Liver (tissue), 9 donors: Measurements from ENCODE around the gene DDX25. TPM values are rescaled to one million over a fixed set of nuclear protein-coding genes. Genes with fewer than 3 reads are reported as not detected.

ENCODE experiments used
- DNase-seq: peaks from one replicate; pipeline ENCODE4 v3.0.0-alpha.2; 2017; ENCODE audit warnings: low spot score
- H3K27ac ChIP-seq, 2 donors: one replicate each; pipeline ENCODE4 v1.7.0; 2013; ENCODE audit warnings: inconsistent platforms in 2 of 2, low read length in 2 of 2, control low read depth in 1 of 2, low read depth in 1 of 2, mild to moderate bottlenecking in 1 of 2
- H3K27me3 ChIP-seq, 4 donors: one replicate each; pipeline versions ENCODE4 v1.6.1 to v1.7.0; 2013; ENCODE audit warnings: low read length in 3 of 4, inconsistent platforms in 1 of 4, mild to moderate bottlenecking in 1 of 4, moderate library complexity in 1 of 4; ENCODE audit not compliant: control insufficient read depth in 4 of 4, insufficient read depth in 4 of 4
- H3K36me3 ChIP-seq, 4 donors: one replicate each; pipeline versions ENCODE4 v1.6.1 to v1.7.0; 2013; ENCODE audit warnings: low read length in 3 of 4, mild to moderate bottlenecking in 3 of 4, low read depth in 1 of 4, moderate library complexity in 1 of 4; ENCODE audit not compliant: control insufficient read depth in 4 of 4, insufficient read depth in 3 of 4
- H3K4me1 ChIP-seq, 4 donors: one replicate each; pipeline versions ENCODE4 v1.6.1 to v1.7.0; 2013; ENCODE audit warnings: low read length in 3 of 4, mild to moderate bottlenecking in 3 of 4, moderate library complexity in 1 of 4; ENCODE audit not compliant: control insufficient read depth in 4 of 4, insufficient read depth in 4 of 4
- H3K4me3 ChIP-seq, 3 donors: one replicate each; pipeline versions ENCODE4 v1.6.1 to v1.7.0; 2013; ENCODE audit warnings: low read length in 3 of 3, control low read depth in 1 of 3, low read depth in 1 of 3, mild to moderate bottlenecking in 1 of 3
- H3K9ac ChIP-seq, 2 donors: one replicate each; pipeline ENCODE4 v1.7.0; 2013; ENCODE audit warnings: low read length in 2 of 2, mild to moderate bottlenecking in 2 of 2, moderate library complexity in 2 of 2, control low read depth in 1 of 2, low read depth in 1 of 2
- H3K9me3 ChIP-seq, 4 donors: one replicate each; pipeline versions ENCODE4 v1.6.1 to v1.7.0; 2013; ENCODE audit warnings: low read length in 3 of 4; ENCODE audit not compliant: control insufficient read depth in 4 of 4
- CTCF ChIP-seq: fragments of 150-350 bp; IDR thresholded peaks from 2 replicates; pipeline ENCODE4 v1.5.1; 2017; ENCODE audit warnings: improper control_type of control experiment, low read depth, low read length; ENCODE audit not compliant: missing input control
- EGR1 ChIP-seq, 2 donors: IDR thresholded peaks; 2 replicates each; pipeline ENCODE4 v1.6.1; 2016 to 2018; ENCODE audit warnings: antibody characterized with exemption in 2 of 2, low read depth in 2 of 2
- FOXA1 ChIP-seq: IDR thresholded peaks from 2 replicates; pipeline ENCODE4 v1.6.1; 2016; ENCODE audit warnings: antibody characterized with exemption
- FOXA2 ChIP-seq: IDR thresholded peaks from 2 replicates; pipeline ENCODE4 v1.6.1; 2016; ENCODE audit warnings: antibody characterized with exemption
- GABPA ChIP-seq, 2 donors: IDR thresholded peaks in 1 of 2; conservative IDR thresholded peaks in 1 of 2; 2 replicates each; pipeline ENCODE4 v1.6.1; 2016; ENCODE audit warnings: antibody characterized with exemption in 2 of 2, mild to moderate bottlenecking in 1 of 2, moderate library complexity in 1 of 2
- HNF4A ChIP-seq, 2 donors: conservative IDR thresholded peaks; 2 replicates each; pipeline ENCODE4 v1.6.1; 2016; ENCODE audit warnings: antibody characterized with exemption in 2 of 2, mild to moderate bottlenecking in 2 of 2
- HNF4G ChIP-seq: IDR thresholded peaks from 2 replicates; pipeline ENCODE4 v1.6.1; 2016; ENCODE audit warnings: antibody characterized with exemption
- JUND ChIP-seq, 2 donors: IDR thresholded peaks; 2 replicates each; pipeline ENCODE4 v1.6.1; 2016; ENCODE audit warnings: antibody characterized with exemption in 2 of 2
- MAX ChIP-seq: IDR thresholded peaks from 2 replicates; pipeline ENCODE4 v1.6.1; 2016; ENCODE audit warnings: antibody characterized with exemption
- NR2F2 ChIP-seq: IDR thresholded peaks from 2 replicates; pipeline ENCODE4 v1.6.1; 2016; ENCODE audit warnings: antibody characterized with exemption
- RAD21 ChIP-seq, 2 donors: IDR thresholded peaks; 2 replicates each; pipeline ENCODE4 v1.6.1; 2016; ENCODE audit warnings: antibody characterized with exemption in 2 of 2, mild to moderate bottlenecking in 2 of 2
- REST ChIP-seq: IDR thresholded peaks from 2 replicates; pipeline ENCODE4 v1.6.1; 2016; ENCODE audit warnings: antibody characterized with exemption, mild to moderate bottlenecking
- RXRA ChIP-seq, 2 donors: IDR thresholded peaks; 2 replicates each; pipeline ENCODE4 v1.6.1; 2017 to 2018; ENCODE audit warnings: antibody characterized with exemption in 2 of 2, mild to moderate bottlenecking in 1 of 2
- SP1 ChIP-seq: IDR thresholded peaks from 2 replicates; pipeline ENCODE4 v1.6.1; 2018; ENCODE audit warnings: antibody characterized with exemption, mild to moderate bottlenecking
- TAF1 ChIP-seq: conservative IDR thresholded peaks from 2 replicates; pipeline ENCODE4 v1.6.1; 2016; ENCODE audit warnings: antibody characterized with exemption, mild to moderate bottlenecking
- YY1 ChIP-seq: IDR thresholded peaks from 2 replicates; pipeline ENCODE4 v1.6.1; 2016; ENCODE audit warnings: antibody characterized with exemption, mild to moderate bottlenecking
- WGBS: extraction: QIAGEN DNeasy Blood & Tissue Kit; methylation state at CpG from one replicate; pipeline ENCODE4 v1.1.7; 2013; 5-methylcytosine and 5-hydroxymethylcytosine counted together
- polyA plus RNA-seq, 2 donors: library from polyadenylated mRNA; stranded (reverse) in 1 of 2; unstranded in 1 of 2; fragments of 200-250 nt in 1 of 2; fragments of >200 nt in 1 of 2; fragmentation: Nextera tagmentation in 1 of 2; extraction: Ambion mirVana in 1 of 2; gene quantifications; one replicate each; pipeline versions ENCODE4 v1.2.1 to v1.2.3, GENCODE V29; 2013 to 2015
- total RNA-seq, 2 donors: library from RNA; depleted of rRNA; stranded (reverse); fragments of >200 nt; gene quantifications; one replicate each; pipeline ENCODE4 v1.2.3, GENCODE V29; 2014
- TF ChIP-seq, protein P1 (sequence below): IDR thresholded peaks from 2 replicates; pipeline ENCODE4 v1.6.1; 2016; ENCODE audit warnings: antibody characterized with exemption
- TF ChIP-seq, protein P2 (sequence below): IDR thresholded peaks from 2 replicates; pipeline ENCODE4 v1.6.1; 2016; ENCODE audit warnings: antibody characterized with exemption
- donor health status: healthy.
- donor health status: healthy.
- donor health status: healthy.
- donor health status: healthy.
- donor health status: healthy.

Gene DDX25
- total and polyA plus RNA-seq, 4 donors = 0.07 to 0.79 (median 0.31) TPM

- no peaks in the 10 kb centered on the region for H3K36me3 ChIP-seq
- DNase-seq = no peak
- no peak for TF ChIP-seq MAX
- no peak for TF ChIP-seq REST
- no peak for TF ChIP-seq HNF4G
- TF ChIP-seq, protein P1, sequence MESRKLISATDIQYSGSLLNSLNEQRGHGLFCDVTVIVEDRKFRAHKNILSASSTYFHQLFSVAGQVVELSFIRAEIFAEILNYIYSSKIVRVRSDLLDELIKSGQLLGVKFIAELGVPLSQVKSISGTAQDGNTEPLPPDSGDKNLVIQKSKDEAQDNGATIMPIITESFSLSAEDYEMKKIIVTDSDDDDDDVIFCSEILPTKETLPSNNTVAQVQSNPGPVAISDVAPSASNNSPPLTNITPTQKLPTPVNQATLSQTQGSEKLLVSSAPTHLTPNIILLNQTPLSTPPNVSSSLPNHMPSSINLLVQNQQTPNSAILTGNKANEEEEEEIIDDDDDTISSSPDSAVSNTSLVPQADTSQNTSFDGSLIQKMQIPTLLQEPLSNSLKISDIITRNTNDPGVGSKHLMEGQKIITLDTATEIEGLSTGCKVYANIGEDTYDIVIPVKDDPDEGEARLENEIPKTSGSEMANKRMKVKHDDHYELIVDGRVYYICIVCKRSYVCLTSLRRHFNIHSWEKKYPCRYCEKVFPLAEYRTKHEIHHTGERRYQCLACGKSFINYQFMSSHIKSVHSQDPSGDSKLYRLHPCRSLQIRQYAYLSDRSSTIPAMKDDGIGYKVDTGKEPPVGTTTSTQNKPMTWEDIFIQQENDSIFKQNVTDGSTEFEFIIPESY = no peak
- no peak for TF ChIP-seq RXRA (IDR thresholded peaks at IDR 0.05)
- no peak for TF ChIP-seq NR2F2
- no peak for TF ChIP-seq RAD21 (IDR thresholded peaks at IDR 0.05)
- no peak for TF ChIP-seq HNF4A (conservative IDR thresholded peaks at IDR 0.05)
- no peak for TF ChIP-seq YY1
- TF ChIP-seq, protein P2, sequence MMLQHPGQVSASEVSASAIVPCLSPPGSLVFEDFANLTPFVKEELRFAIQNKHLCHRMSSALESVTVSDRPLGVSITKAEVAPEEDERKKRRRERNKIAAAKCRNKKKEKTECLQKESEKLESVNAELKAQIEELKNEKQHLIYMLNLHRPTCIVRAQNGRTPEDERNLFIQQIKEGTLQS = no peak
- no peak for TF ChIP-seq FOXA1
- no peak for TF ChIP-seq TAF1
- no peak for TF ChIP-seq JUND (IDR thresholded peaks at IDR 0.05)
- no peak overlapping the region for H3K9ac ChIP-seq
- H3K27me3 ChIP-seq = no peaks in the 10 kb centered on the region
- no peak overlapping the region for H3K27ac ChIP-seq
- 78% methylated on average over 9 of the region's 9 CpGs for WGBS
- H3K4me1 ChIP-seq = peaks cover 3 to 15% (median 7%) of the 10 kb centered on the region in 4 donors
- H3K9me3 ChIP-seq = no peaks in the 10 kb centered on the region
- no peak overlapping the region for H3K4me3 ChIP-seq
Observed at GRCh38 chr11:125921042-125921441, 16.7 kb downstream of the DDX25 start.

DNA sequence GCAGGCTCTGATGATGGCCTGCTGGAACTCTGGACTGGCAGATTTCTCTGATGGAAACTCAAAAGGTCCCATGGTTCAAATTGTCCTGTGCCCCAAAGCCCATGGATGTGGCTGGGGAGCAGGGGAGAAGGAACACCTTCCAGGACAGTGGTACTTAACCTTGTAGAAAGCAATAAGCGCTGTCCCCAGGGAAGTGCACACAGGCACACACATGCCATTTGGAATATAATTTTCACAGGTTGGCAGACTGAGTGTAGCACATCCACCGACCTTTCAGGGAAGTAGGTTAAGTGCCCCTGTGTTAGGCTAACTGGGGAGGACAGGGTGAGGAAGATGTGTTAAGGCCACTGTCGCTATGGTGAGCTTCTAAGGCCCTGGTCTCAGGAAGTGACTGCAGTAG lies 17.8 kb downstream of the DDX25 start:
- no peak for DNase-seq
- WGBS = 86% methylated on average over 3 of the region's 3 CpGs
- TF ChIP-seq RAD21 (IDR thresholded peaks at IDR 0.05) = no peak
- no peak for TF ChIP-seq GABPA (IDR thresholded peaks at IDR 0.05 in 1 of 2, conservative IDR thresholded peaks at IDR 0.05 in 1 of 2)
- TF ChIP-seq YY1 = no peak
- TF ChIP-seq SP1 = no peak
- TF ChIP-seq, protein P1 = no peak
- no peak for TF ChIP-seq FOXA1
- TF ChIP-seq CTCF = no peak
- TF ChIP-seq MAX = no peak
- TF ChIP-seq FOXA2 = no peak
- no peak for TF ChIP-seq TAF1
- TF ChIP-seq, protein P2 = no peak
- TF ChIP-seq HNF4G = no peak
- no peak for TF ChIP-seq REST
- TF ChIP-seq EGR1 (IDR thresholded peaks at IDR 0.05; ENCODE audit: low read depth in 2 of 2) = no peak
- no peak for TF ChIP-seq NR2F2

More for the DNA sequence above, 17.8 kb downstream of the DDX25 start:
- no peak overlapping the region for H3K9ac ChIP-seq
- no peak overlapping the region for H3K27ac ChIP-seq
- no peaks in the 10 kb centered on the region for H3K27me3 ChIP-seq
- no peaks in the 10 kb centered on the region for H3K36me3 ChIP-seq
- peaks cover 3 to 15% (median 7%) of the 10 kb centered on the region in 4 donors for H3K4me1 ChIP-seq
- no peak overlapping the region for H3K4me3 ChIP-seq
- H3K9me3 ChIP-seq = no peaks in the 10 kb centered on the region
